ENCODE results near the gene BCS1L. TPM values are rescaled to one million over a fixed set of nuclear protein-coding genes. Genes with fewer than 3 reads are reported as not detected.

BCS1L gene
- total and polyA plus RNA-seq, 9 of the 15 experiments (the other 6 are each of a cell fraction or from before 2014, with no cell fraction given), result 37.6 to 103 (median 56.7) TPM

GRCh38 chr2:218658671-218659257 is 719 bp upstream of the BCS1L start (continued):
- TF ChIP-seq MGA (IDR thresholded peaks at IDR 0.05) (peak; percentile 37; the same call in 1 of the 2 replicates), WHSC1 (IDR thresholded peaks at IDR 0.05; ENCODE audit: low read length) (no peak), SAP30 (IDR thresholded peaks at IDR 0.05; ENCODE audit: borderline replicate concordance, insufficient read depth, low read depth, low read length, poor library complexity, severe bottlenecking) (peak; percentile 85), CREB5 (CRISPR knock-in tag; IDR thresholded peaks at IDR 0.05) (no peak), ZBTB49 (CRISPR knock-in tag; IDR thresholded peaks at IDR 0.05; ENCODE audit: borderline replicate concordance) (no peak), ZNF282 (CRISPR knock-in tag; IDR thresholded peaks at IDR 0.05) (no peak), TAF1 (IDR thresholded peaks at IDR 0.05; ENCODE audit: control insufficient read depth, extremely low read depth, insufficient read depth, low read length, severe bottlenecking) (no peak), ZNF507 (tag; conservative IDR thresholded peaks at IDR 0.05) (no peak), RBBP5 (IDR thresholded peaks at IDR 0.05; ENCODE audit: borderline replicate concordance, insufficient read depth, low read length, poor library complexity, severe bottlenecking) (no peak), TCF7 (IDR thresholded peaks at IDR 0.05; ENCODE audit: borderline replicate concordance) (no peak)

Measured in K562 (cell line).